Measurements from ENCODE around the gene ZBTB7C. TPM values are rescaled to one million over a fixed set of nuclear protein-coding genes. Genes with fewer than 3 reads are reported as not detected.
A peak's percentile ranks its signal among the peaks of the same experiment; 100 is the strongest.

Gene ZBTB7C
- total and polyA plus RNA-seq, 2 of the 8 experiments (the other 6 are each of a cell fraction or from before 2014, with no cell fraction given): 0.15 to 0.45 TPM

GRCh38 chr18:48065601-48065995 is 343.6 kb downstream of the ZBTB7C start:
- Histone ChIP-seq H2BK12ac (ENCODE audit: low read depth, low read length) (no peak overlapping the region), H4K5ac (ENCODE audit: insufficient read length, low read depth, low read length) (no peak overlapping the region), H3K4ac (replicated peaks; ENCODE audit: insufficient read length, low read depth, low read length) (no peak overlapping the region), H3K23ac (ENCODE audit: insufficient read length) (no peak overlapping the region), H3K4me3 (ENCODE audit: extremely low read depth in 1 of 4, insufficient read depth in 2 of 4, low read depth in 3 of 4, low read length in 4 of 4) (no peak overlapping the region), H3K9me3 (ENCODE audit: insufficient read depth in 2 of 2, low read depth in 1 of 2, low read length in 1 of 2) (no peaks in the 10 kb centered on the region), H3K23me2 (ENCODE audit: low read depth, low read length) (no peaks in the 10 kb centered on the region), H2BK15ac (ENCODE audit: low read length) (no peak overlapping the region), H2AFZ (ENCODE audit: low read length) (no peak overlapping the region), H3K27ac (ENCODE audit: low read depth, low read length) (no peak overlapping the region), H3K14ac (ENCODE audit: insufficient read length) (no peak overlapping the region), H4K8ac (ENCODE audit: extremely low read depth, insufficient read depth, low read length) (peak overlapping the region; percentile 35; the same call in 1 of the 2 replicates), H2BK20ac (ENCODE audit: low read length) (no peak overlapping the region), H2BK120ac (replicated peaks; ENCODE audit: low read depth, low read length) (no peak overlapping the region), H4K91ac (replicated peaks; ENCODE audit: insufficient read length, low read length) (no peak overlapping the region), H3K27me3 (replicated peaks in 1 of 4; ENCODE audit: control insufficient read depth in 3 of 4, extremely low read depth in 1 of 4, insufficient read depth in 3 of 4, low read length in 3 of 4) (no peaks in the 10 kb centered on the region; a peak in 2 of 7 replicates), H3K79me2 (ENCODE audit: control insufficient read depth in 1 of 2, insufficient read depth in 2 of 2, low read length in 2 of 2) (no peaks in the 10 kb centered on the region), H3K56ac (replicated peaks; ENCODE audit: insufficient read length, low read depth, low read length) (no peak overlapping the region), H3K79me1 (ENCODE audit: low read depth, low read length) (no peaks in the 10 kb centered on the region), H3K9ac (replicated peaks in 1 of 4; ENCODE audit: extremely low read depth in 1 of 4, low read depth in 3 of 4, low read length in 3 of 4) (no peak overlapping the region), H3K4me2 (ENCODE audit: insufficient read depth in 1 of 2, low read depth in 2 of 2, low read length in 2 of 2) (no peak overlapping the region), H2AK5ac (ENCODE audit: low read depth, low read length) (no peak overlapping the region), H2BK5ac (ENCODE audit: low read depth, low read length) (no peak overlapping the region), H3K4me1 (replicated peaks in 1 of 4; ENCODE audit: control insufficient read depth in 3 of 4, insufficient read depth in 4 of 4, low read length in 3 of 4) (no peaks in the 10 kb centered on the region), H3K36me3 (ENCODE audit: control insufficient read depth in 2 of 4, insufficient read depth in 4 of 4, low read length in 3 of 4) (no peaks in the 10 kb centered on the region), H4K20me1 (replicated peaks in 1 of 2; ENCODE audit: control insufficient read depth in 1 of 2, insufficient read depth in 2 of 2, low read length in 2 of 2) (no peaks in the 10 kb centered on the region), H3K18ac (ENCODE audit: extremely low read depth, low read length) (no peak overlapping the region)
- 79% methylated on average over 3 of the region's 3 CpGs; no CpG with 5 or more reads in 1 of the 2 experiments for WGBS, 2 experiments (ENCODE audit: extremely low coverage in 1 of 2, insufficient coverage in 1 of 2, insufficient read length in 1 of 2, insufficient replicate concordance in 2 of 2, low coverage in 1 of 2, low lambda C conversion rate in 2 of 2, missing lambda C conversion rate in 1 of 2)
- CTCF ChIA-PET (ENCODE audit: partially characterized antibody): no interaction called here
- FAIRE-seq (no peak), DNase-seq (ENCODE audit: low read depth in 1 of 2, low spot score in 2 of 2) (no peak)
- POLR2A ChIA-PET (ENCODE audit: partially characterized antibody): no interaction called here
- TF ChIP-seq POLR2AphosphoS5 (IDR thresholded peaks at IDR 0.05; ENCODE audit: low read depth, low read length): no peak
- TF ChIP-seq RFX5 (IDR thresholded peaks at IDR 0.05; ENCODE audit: borderline replicate concordance, low read depth, low read length): no peak
- no peak for TF ChIP-seq ATF2 (IDR thresholded peaks at IDR 0.05; ENCODE audit: low read length)
- no peak for TF ChIP-seq SAP30 (IDR thresholded peaks at IDR 0.05; ENCODE audit: insufficient read depth, insufficient replicate concordance, low read length)
